ENCODE measurements around the gene KCTD11. TPM values are rescaled to one million over a fixed set of nuclear protein-coding genes. Genes with fewer than 3 reads are reported as not detected.

Gene KCTD11
- total and polyA plus RNA-seq, 2 of the 13 experiments (the other 11 are each of a cell fraction or from before 2014, with no cell fraction given) = 1.6 to 2.6 TPM

DNA sequence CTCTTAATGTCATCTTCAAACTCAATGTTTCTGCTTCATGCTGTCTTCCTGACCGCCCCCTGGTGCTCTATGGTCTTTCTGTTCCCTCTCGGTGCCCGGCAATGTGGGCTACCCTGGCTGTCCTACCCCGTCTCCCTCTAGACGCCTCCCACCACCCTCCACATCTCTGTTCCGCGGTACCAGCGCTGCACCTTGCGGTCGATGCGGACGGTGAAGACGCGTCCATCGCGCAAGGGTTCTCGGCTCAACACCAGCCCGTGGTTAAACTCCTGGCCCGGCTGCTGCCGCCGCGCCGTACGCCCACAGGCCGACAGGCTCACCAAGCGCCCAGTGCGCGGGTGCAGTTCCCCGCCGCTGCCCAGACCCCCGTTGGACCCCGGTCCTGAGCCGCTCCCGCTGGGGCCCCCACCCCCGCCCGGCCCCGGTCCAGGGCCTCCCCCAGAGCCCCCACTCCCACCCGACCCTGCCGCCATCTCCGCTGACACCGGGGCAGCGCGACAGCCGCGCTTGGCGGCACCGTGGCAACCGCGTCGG, 23.1 kb upstream of the KCTD11 start, which contains the start of gene NEURL4:
TSS of gene NEURL4 (minus strand) at position 496 of the 534 bp plus-strand sequence. CDS start at position 473, 23 bp downstream.
- no TSS peak for BruUV-seq (replicated peaks)
- ChIA-PET CTCF (ENCODE audit: low intra/inter-chr PET ratio, low total read pairs) (no interaction called here), POLR2A (interaction anchor here (0.6 to 2.7 kb wide), 31 partner anchors 8 to 727 kb away, joined by 3 to 47 read pairs (median 4); partner anchors contain the start of genes ACADVL, ASGR1, ASGR2 and CTDNEP1)
- H3K4me1 ChIP-seq (ENCODE audit: insufficient read depth, low read length) = peaks cover 24% of the 10 kb centered on the region
- peak within 1 kb of the TSS; percentile 68 for H2AFZ ChIP-seq (ENCODE audit: low read length)
- H4K20me1 ChIP-seq (ENCODE audit: insufficient read depth, low read length) = no peaks in the 10 kb centered on the region
- ATAC-seq = peak; percentile 53
- no peak for DNase-seq (ENCODE audit: low spot score)
- H3K9me3 ChIP-seq (ENCODE audit: low read length) = no peaks in the 10 kb centered on the region
- no peak for FAIRE-seq
- in situ Hi-C loops (cut with HindIII; ENCODE audit: extremely low pct_ligation_motif_present, low pct_unique_long_range_greater_than_20kb) = no loop called here
- H3K4me2 ChIP-seq (ENCODE audit: low read depth, low read length) = peak within 1 kb of the TSS; percentile 91
- H3K79me2 ChIP-seq (ENCODE audit: insufficient read depth, low read length) = peaks cover 12% of the 10 kb centered on the region
- under 1% methylated on average over 28 of the region's 50 CpGs for WGBS (ENCODE audit: low lambda C conversion rate)
- peaks cover 0 to 4% of the 10 kb centered on the region in 2 experiments; a peak in 2 of 5 replicates for H3K27me3 ChIP-seq (ENCODE audit: control insufficient read depth in 1 of 2, insufficient read depth in 2 of 2, low read length in 2 of 2)
- H3K4me3 ChIP-seq (replicated peaks in 1 of 3; ENCODE audit: insufficient read depth in 1 of 3, low read depth in 2 of 3, low read length in 3 of 3) = peak within 1 kb of the TSS; percentile 90 to 97 (median 91)
- peak within 1 kb of the TSS; percentile 83 for H3K9ac ChIP-seq (ENCODE audit: insufficient read depth, low read depth, low read length)
- H3K36me3 ChIP-seq (replicated peaks in 1 of 2; ENCODE audit: control insufficient read depth in 1 of 2, insufficient read depth in 2 of 2, low read length in 2 of 2) = peaks cover 4 to 21% of the 10 kb centered on the region in 2 experiments
- H3K27ac ChIP-seq (ENCODE audit: extremely low read length, insufficient read depth, low read length) = peak within 1 kb of the TSS; percentile 63
- intact Hi-C loops (cut with micrococcal nuclease; ENCODE audit: unreplicated experiment) = loop anchor here (1.0 to 2.0 kb wide), 2 partner anchors 22 to 116 kb away; partner anchors contain the start of gene CHRNB1
- TF ChIP-seq KDM6A (CRISPR knock-in tag; IDR thresholded peaks at IDR 0.05; ENCODE audit: low read depth) = no peak
- peak; percentile 52; the same call in 1 of the 2 replicates for TF ChIP-seq ZFY (CRISPR knock-in tag; IDR thresholded peaks at IDR 0.05)
- TF ChIP-seq FOXA3 (CRISPR knock-in tag; IDR thresholded peaks at IDR 0.05) = no peak
- 0 out of 2 replicates have a peak, but pooled peaks have one; percentile 9 for TF ChIP-seq MTA1 (CRISPR knock-in tag; IDR thresholded peaks at IDR 0.05; ENCODE audit: borderline replicate concordance)
- no peak for TF ChIP-seq AHDC1 (CRISPR knock-in tag; IDR thresholded peaks at IDR 0.05; ENCODE audit: borderline replicate concordance)
- 0 out of 4 replicates have a peak, but pooled peaks of 1 of the 2 experiments have one; percentile 18 for TF ChIP-seq ATF4 (CRISPR knock-in tag; IDR thresholded peaks at IDR 0.05)
- TF ChIP-seq, protein P1, sequence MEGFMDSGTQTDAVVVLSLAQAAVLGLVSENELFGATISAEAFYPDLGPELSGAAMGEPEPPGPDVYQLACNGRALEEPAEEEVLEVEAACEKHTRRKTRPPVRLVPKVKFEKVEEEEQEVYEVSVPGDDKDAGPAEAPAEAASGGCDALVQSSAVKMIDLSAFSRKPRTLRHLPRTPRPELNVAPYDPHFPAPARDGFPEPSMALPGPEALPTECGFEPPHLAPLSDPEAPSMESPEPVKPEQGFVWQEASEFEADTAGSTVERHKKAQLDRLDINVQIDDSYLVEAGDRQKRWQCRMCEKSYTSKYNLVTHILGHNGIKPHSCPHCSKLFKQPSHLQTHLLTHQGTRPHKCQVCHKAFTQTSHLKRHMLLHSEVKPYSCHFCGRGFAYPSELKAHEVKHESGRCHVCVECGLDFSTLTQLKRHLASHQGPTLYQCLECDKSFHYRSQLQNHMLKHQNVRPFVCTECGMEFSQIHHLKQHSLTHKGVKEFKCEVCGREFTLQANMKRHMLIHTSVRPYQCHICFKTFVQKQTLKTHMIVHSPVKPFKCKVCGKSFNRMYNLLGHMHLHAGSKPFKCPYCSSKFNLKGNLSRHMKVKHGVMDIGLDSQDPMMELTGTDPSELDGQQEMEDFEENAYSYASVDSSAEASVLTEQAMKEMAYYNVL (CRISPR knock-in tag; IDR thresholded peaks at IDR 0.05; ENCODE audit: borderline replicate concordance) = 0 out of 2 replicates have a peak, but pooled peaks have one; percentile 2
- no peak for TF ChIP-seq CC2D1A (CRISPR knock-in tag; IDR thresholded peaks at IDR 0.05)
- no peak for TF ChIP-seq ZBTB7A (CRISPR knock-in tag; IDR thresholded peaks at IDR 0.05)
- 0 out of 2 replicates have a peak, but pooled peaks have one; percentile 31 for TF ChIP-seq PCBP1 (IDR thresholded peaks at IDR 0.05; ENCODE audit: borderline replicate concordance, low read depth, low read length)
- no peak for TF ChIP-seq HOXD1 (CRISPR knock-in tag; IDR thresholded peaks at IDR 0.05)
- peak; percentile 71 for TF ChIP-seq RBFOX2 (IDR thresholded peaks at IDR 0.05; ENCODE audit: low read depth, low read length)
- TF ChIP-seq, protein P2, sequence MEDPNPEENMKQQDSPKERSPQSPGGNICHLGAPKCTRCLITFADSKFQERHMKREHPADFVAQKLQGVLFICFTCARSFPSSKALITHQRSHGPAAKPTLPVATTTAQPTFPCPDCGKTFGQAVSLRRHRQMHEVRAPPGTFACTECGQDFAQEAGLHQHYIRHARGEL (CRISPR knock-in tag; IDR thresholded peaks at IDR 0.05) = no peak
